IMR-90 (cell line): ENCODE results near the gene KLK5. TPM values are rescaled to one million over a fixed set of nuclear protein-coding genes. Genes with fewer than 3 reads are reported as not detected.

ENCODE experiments used
- ATAC-seq: fragments of 200-7000 bp; cut with Tn5 transposase; 2 replicates; pipeline ENCODE4 v1.9.1; 2020; ENCODE audit warnings: low read depth, mild to moderate bottlenecking, moderate library complexity
- BruUV-seq: library from RNA; stranded (reverse); fragments of 400-500 nt; replicated peaks from 2 replicates; lab custom pipeline; 2021; lab: Mats Ljungman, UMichigan
- CTCF ChIA-PET: fragments of 300-600 bp; formaldehyde crosslinking; extraction: SDS; loops from one replicate; lab custom pipeline; 2021; ENCODE audit warnings: antibody characterized with exemption; lab: Yijun Ruan, JAX
- POLR2A ChIA-PET: fragments of 300-600 bp; sonication (Branson Sonifier 250); formaldehyde crosslinking; loops from one replicate; lab custom pipeline; 2022; ENCODE audit warnings: antibody characterized with exemption; ENCODE audit not compliant: unreplicated experiment; lab: Charles Lee
- DNase-seq: peaks from one replicate; pipeline ENCODE4 v3.0.0; 2013
- H2AFZ ChIP-seq: replicated peaks from 2 replicates; pipeline ENCODE3; 2013; ENCODE audit warnings: low read length, mild to moderate bottlenecking; ENCODE audit not compliant: poor library complexity
- H2AK5ac ChIP-seq: 2 replicates; pipeline ENCODE4 v1.6.1; 2013; ENCODE audit warnings: low read depth, low read length, inconsistent platforms
- H2AK9ac ChIP-seq: replicated peaks from 2 replicates; pipeline ENCODE3; 2013; ENCODE audit warnings: mild to moderate bottlenecking, low read depth, low read length, moderate library complexity; ENCODE audit not compliant: poor library complexity
- H2BK120ac ChIP-seq: 2 replicates; pipeline ENCODE4 v1.6.1; 2013; ENCODE audit warnings: low read depth, low read length, inconsistent platforms
- H2BK15ac ChIP-seq: 3 replicates; pipeline ENCODE4 v1.6.1; 2013; ENCODE audit warnings: low read depth, low read length, inconsistent platforms
- H2BK20ac ChIP-seq: 2 replicates; pipeline ENCODE4 v1.6.1; 2013; ENCODE audit warnings: low read depth, mild to moderate bottlenecking, inconsistent platforms, low read length, moderate library complexity
- H2BK5ac ChIP-seq: 2 replicates; pipeline ENCODE4 v1.6.1; 2013; ENCODE audit warnings: mild to moderate bottlenecking, low read depth, low read length, inconsistent platforms; ENCODE audit not compliant: poor library complexity, severe bottlenecking
- H3K14ac ChIP-seq: replicated peaks from 2 replicates; pipeline ENCODE4 v1.6.1; 2013; ENCODE audit warnings: low read depth, low read length, inconsistent platforms
- H3K18ac ChIP-seq: 2 replicates; pipeline ENCODE4 v1.6.1; 2013; ENCODE audit warnings: low read depth, low read length, control low read depth
- H3K23ac ChIP-seq: 2 replicates; pipeline ENCODE4 v1.6.1; 2013; ENCODE audit warnings: low read depth, low read length, inconsistent platforms
- H3K27ac ChIP-seq: 2 replicates; pipeline ENCODE4 v1.5.1; 2013; ENCODE audit warnings: mild to moderate bottlenecking, control low read depth, low read length; ENCODE audit not compliant: insufficient read depth
- H3K27me3 ChIP-seq: 2 replicates; pipeline ENCODE4 v1.6.1; 2013; ENCODE audit warnings: low read length; ENCODE audit not compliant: control insufficient read depth, insufficient read depth
- H3K36me3 ChIP-seq: 2 replicates; pipeline ENCODE4 v1.6.1; 2013; ENCODE audit warnings: low read length, mixed read lengths; ENCODE audit not compliant: control insufficient read depth, insufficient read depth
- H3K4ac ChIP-seq: 2 replicates; pipeline ENCODE4 v1.6.1; 2013; ENCODE audit warnings: low read depth, low read length, inconsistent platforms
- H3K4me1 ChIP-seq: 2 replicates; pipeline ENCODE4 v1.6.1; 2013; ENCODE audit warnings: low read length, mixed read lengths; ENCODE audit not compliant: control insufficient read depth, insufficient read depth
- H3K4me2 ChIP-seq: 2 replicates; pipeline ENCODE4 v1.6.1; 2013; ENCODE audit warnings: low read depth, mild to moderate bottlenecking, control low read depth, low read length, moderate library complexity
- H3K4me3 ChIP-seq: 2 replicates; pipeline ENCODE4 v1.5.1; 2013; ENCODE audit warnings: low read depth, mild to moderate bottlenecking, control low read depth, low read length, moderate library complexity; ENCODE audit not compliant: insufficient read depth
- H3K56ac ChIP-seq: 2 replicates; pipeline ENCODE4 v1.6.1; 2013; ENCODE audit warnings: low read length, inconsistent platforms; ENCODE audit not compliant: insufficient read depth; ENCODE audit errors: extremely low read depth
- H3K79me1 ChIP-seq, 2 experiments: 2 replicates each; pipeline ENCODE4 v1.6.1; 2013; ENCODE audit warnings: low read length in 2 of 2, inconsistent platforms in 1 of 2, low read depth in 1 of 2
- H3K9ac ChIP-seq: 2 replicates; pipeline ENCODE4 v1.6.1; 2013; ENCODE audit warnings: low read depth, low read length, control low read depth
- H3K9me1 ChIP-seq: 2 replicates; pipeline ENCODE4 v1.6.1; 2013; ENCODE audit warnings: low read length, inconsistent platforms; ENCODE audit not compliant: insufficient read depth
- H3K9me3 ChIP-seq: 2 replicates; pipeline ENCODE4 v1.6.1; 2013; ENCODE audit warnings: low read length; ENCODE audit not compliant: control insufficient read depth, insufficient read depth
- H4K20me1 ChIP-seq: 2 replicates; pipeline ENCODE4 v1.6.1; 2013; ENCODE audit warnings: low read length, inconsistent platforms; ENCODE audit not compliant: insufficient read depth
- H4K5ac ChIP-seq: 2 replicates; pipeline ENCODE4 v1.6.1; 2013; ENCODE audit warnings: mild to moderate bottlenecking, low read depth, low read length, control low read depth
- H4K8ac ChIP-seq, 2 experiments: 2 replicates each; pipeline ENCODE4 v1.6.1; 2013; ENCODE audit warnings: low read depth in 2 of 2, low read length in 2 of 2, control low read depth in 1 of 2, inconsistent platforms in 1 of 2
- H4K91ac ChIP-seq: 2 replicates; pipeline ENCODE4 v1.6.1; 2013; ENCODE audit warnings: low read depth, low read length, inconsistent platforms; ENCODE audit not compliant: insufficient read depth
- BHLHE40 ChIP-seq: fragments of 150-350 bp; IDR thresholded peaks from 2 replicates; pipeline ENCODE4 v1.6.1; 2016; ENCODE audit warnings: mild to moderate bottlenecking, low read depth, low read length
- FOS ChIP-seq: fragments of 150-350 bp; IDR thresholded peaks from 2 replicates; pipeline ENCODE4 v1.6.1; 2016; ENCODE audit warnings: low read depth, low read length
- MAFK ChIP-seq: IDR thresholded peaks from 2 replicates; pipeline ENCODE4 v1.6.1; 2012; ENCODE audit warnings: low read depth, low read length, improper control_type of control experiment
- RAD21 ChIP-seq: IDR thresholded peaks from 2 replicates; pipeline ENCODE4 v1.6.1; 2012; ENCODE audit warnings: low read length, improper control_type of control experiment
- RCOR1 ChIP-seq: IDR thresholded peaks from 2 replicates; pipeline ENCODE4 v1.6.1; 2012; ENCODE audit warnings: mild to moderate bottlenecking, low read length, improper control_type of control experiment; ENCODE audit not compliant: insufficient replicate concordance
- RFX5 ChIP-seq: IDR thresholded peaks from 2 replicates; pipeline ENCODE4 v1.8.0; 2012; ENCODE audit warnings: low read depth, mild to moderate bottlenecking, low read length, moderate library complexity
- SMC3 ChIP-seq: fragments of 150-350 bp; IDR thresholded peaks from 2 replicates; pipeline ENCODE4 v1.6.1; 2016; ENCODE audit warnings: low read depth, mild to moderate bottlenecking, antibody characterized with exemption, low read length, moderate library complexity
- WGBS, 2 experiments: methylation state at CpG; one replicate each; pipeline versions ENCODE4 v1.1.5 to v1.1.7; 2013; ENCODE audit warnings: missing lambda C conversion rate in 2 of 2; ENCODE audit not compliant: insufficient read length in 1 of 2; ENCODE audit errors: extremely low coverage in 2 of 2; 5-methylcytosine and 5-hydroxymethylcytosine counted together
- dilution Hi-C: fragments of 300-500 bp; cut with HindIII; formaldehyde crosslinking; loops from one replicate; pipeline ENCODE4 v1.14.3; 2018; ENCODE audit warnings: low sequenced_read_pairs; ENCODE audit not compliant: unreplicated experiment
- in situ Hi-C: fragments of 300-500 bp; cut with MboI; formaldehyde crosslinking; loops from 3 replicates; pipeline ENCODE4 v1.14.3; 2019; ENCODE audit warnings: low sequenced_read_pairs, inconsistent platforms, mixed read lengths
- intact Hi-C: fragments of 100-400 bp; cut with micrococcal nuclease; formaldehyde crosslinking; loops from 2 replicates; pipeline ENCODE4 v1.10.0; 2022
- polyA plus RNA-seq, 3 experiments: library from polyadenylated mRNA; depleted of rRNA; stranded (reverse); fragments of >200 nt; gene quantifications; 2 replicates each; pipeline ENCODE4 v1.2.3, GENCODE V29; 2012; ENCODE audit warnings: low replicate concordance in 1 of 3
- total RNA-seq: library from RNA; depleted of rRNA; stranded (reverse); fragments of >200 nt; gene quantifications from 2 replicates; pipeline ENCODE4 v1.2.3, GENCODE V29; 2012

KLK5 gene
- total and polyA plus RNA-seq, 2 of the 4 experiments (the other 2 are of a cell fraction) = not detected

- H3K18ac ChIP-seq = no peak overlapping the region
- no peak overlapping the region for H2AK9ac ChIP-seq
- no peak overlapping the region for H2BK20ac ChIP-seq
- POLR2A ChIA-PET = no interaction called here
- no peaks in the 10 kb centered on the region for H3K36me3 ChIP-seq
- no peak for TF ChIP-seq SMC3
- TF ChIP-seq RCOR1 = no peak
- no peak for TF ChIP-seq MAFK
- TF ChIP-seq RFX5 = no peak
- no peak for TF ChIP-seq RAD21
- no peak for TF ChIP-seq BHLHE40
- TF ChIP-seq FOS = no peak
- CTCF ChIA-PET = interaction anchor here (0.7 kb wide), 1 partner anchor 44 kb away, joined by 7 read pairs; no protein-coding TSS in a partner anchor
- no peaks in the 10 kb centered on the region for H4K20me1 ChIP-seq
- H2BK15ac ChIP-seq = no peak overlapping the region
- BruUV-seq = no TSS peak
- H3K27me3 ChIP-seq = no peaks in the 10 kb centered on the region
- no peak overlapping the region for H3K9ac ChIP-seq
- H2AFZ ChIP-seq = no peak overlapping the region
- H2AK5ac ChIP-seq = no peak overlapping the region
- no peaks in the 10 kb centered on the region for H3K79me1 ChIP-seq
- no peak overlapping the region for H2BK5ac ChIP-seq
- H4K8ac ChIP-seq = no peak overlapping the region
- in situ Hi-C loops = no loop called here
- H3K4me3 ChIP-seq = no peak overlapping the region
- H3K23ac ChIP-seq = no peak overlapping the region
- 0% methylated on average over 1 of the region's 9 CpGs; no CpG with 5 or more reads in 1 of the 2 experiments for WGBS, 2 experiments
- H3K14ac ChIP-seq = no peak overlapping the region
- no peaks in the 10 kb centered on the region for H3K4me1 ChIP-seq
- dilution Hi-C loops = no loop called here
- no peak overlapping the region for H2BK120ac ChIP-seq
- H3K9me1 ChIP-seq = no peaks in the 10 kb centered on the region
- no peak overlapping the region for H3K4ac ChIP-seq
- H4K91ac ChIP-seq = no peak overlapping the region
- no peak overlapping the region for H3K56ac ChIP-seq
- no peak overlapping the region for H4K5ac ChIP-seq
- intact Hi-C loops = no loop called here
- H3K9me3 ChIP-seq = no peaks in the 10 kb centered on the region; the same call in 1 of the 2 replicates
- no peak overlapping the region for H3K4me2 ChIP-seq
- DNase-seq (no peak), ATAC-seq (no peak)
- H3K27ac ChIP-seq = no peak overlapping the region
These were observed 22.1 kb upstream of the KLK5 start for GRCh38 chr19:50974702-50975556.
